ENCODE data around the gene KLHL14.

DNA sequence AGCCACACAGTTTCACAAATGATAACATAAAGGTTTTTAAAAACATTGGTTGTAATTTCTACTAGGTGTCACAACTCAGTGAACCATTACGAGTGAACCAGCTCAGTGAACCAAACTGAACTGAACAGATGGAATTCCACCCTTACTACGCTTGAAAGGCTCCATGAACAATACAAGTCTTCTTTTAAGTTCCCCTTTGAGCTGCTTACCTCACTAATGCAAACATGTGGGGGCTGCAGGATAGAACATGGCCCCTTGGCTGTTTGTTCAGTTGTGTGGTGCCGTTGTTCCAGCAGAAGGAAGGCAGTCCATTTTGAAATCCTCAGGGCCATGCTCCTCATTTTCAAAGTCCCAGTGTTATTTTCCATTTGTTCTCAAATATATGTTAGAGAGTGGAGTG is 30.7 kb upstream of the KLHL14 start:
- no peak for TF ChIP-seq POLR2A (IDR thresholded peaks at IDR 0.05; ENCODE audit: low read depth, low read length)
- TF ChIP-seq POLR2AphosphoS5 (IDR thresholded peaks at IDR 0.05; ENCODE audit: low read depth, low read length): no peak

Measured in GM12892 (cell line).